Skeletal muscle satellite cell (primary cell): Measurements from ENCODE around the gene KLHL25.

ENCODE experiments used
- H3K27me3 ChIP-seq: 2 replicates; pipeline ENCODE4 v1.7.0; 2013; ENCODE audit warnings: low read length; ENCODE audit not compliant: control insufficient read depth, insufficient read depth
- H3K36me3 ChIP-seq: 2 replicates; pipeline ENCODE4 v1.7.0; 2013; ENCODE audit warnings: mild to moderate bottlenecking, control low read depth, low read length; ENCODE audit not compliant: insufficient read depth
- H3K4me1 ChIP-seq: 2 replicates; pipeline ENCODE4 v1.7.0; 2013; ENCODE audit warnings: low read length; ENCODE audit not compliant: control insufficient read depth, insufficient read depth
- H3K4me2 ChIP-seq: 2 replicates; pipeline ENCODE4 v1.7.0; 2013; ENCODE audit warnings: mild to moderate bottlenecking, low read length
- H3K4me3 ChIP-seq: 2 replicates; pipeline ENCODE4 v1.7.0; 2013; ENCODE audit warnings: low read length
- H3K9ac ChIP-seq: 2 replicates; pipeline ENCODE4 v1.7.0; 2013; ENCODE audit warnings: mild to moderate bottlenecking, low read depth, low read length, moderate library complexity
- H3K9me3 ChIP-seq: replicated peaks from 2 replicates; pipeline ENCODE4 v1.7.0; 2013; ENCODE audit warnings: mild to moderate bottlenecking, control low read depth, low read length

Gene KLHL25

DNA sequence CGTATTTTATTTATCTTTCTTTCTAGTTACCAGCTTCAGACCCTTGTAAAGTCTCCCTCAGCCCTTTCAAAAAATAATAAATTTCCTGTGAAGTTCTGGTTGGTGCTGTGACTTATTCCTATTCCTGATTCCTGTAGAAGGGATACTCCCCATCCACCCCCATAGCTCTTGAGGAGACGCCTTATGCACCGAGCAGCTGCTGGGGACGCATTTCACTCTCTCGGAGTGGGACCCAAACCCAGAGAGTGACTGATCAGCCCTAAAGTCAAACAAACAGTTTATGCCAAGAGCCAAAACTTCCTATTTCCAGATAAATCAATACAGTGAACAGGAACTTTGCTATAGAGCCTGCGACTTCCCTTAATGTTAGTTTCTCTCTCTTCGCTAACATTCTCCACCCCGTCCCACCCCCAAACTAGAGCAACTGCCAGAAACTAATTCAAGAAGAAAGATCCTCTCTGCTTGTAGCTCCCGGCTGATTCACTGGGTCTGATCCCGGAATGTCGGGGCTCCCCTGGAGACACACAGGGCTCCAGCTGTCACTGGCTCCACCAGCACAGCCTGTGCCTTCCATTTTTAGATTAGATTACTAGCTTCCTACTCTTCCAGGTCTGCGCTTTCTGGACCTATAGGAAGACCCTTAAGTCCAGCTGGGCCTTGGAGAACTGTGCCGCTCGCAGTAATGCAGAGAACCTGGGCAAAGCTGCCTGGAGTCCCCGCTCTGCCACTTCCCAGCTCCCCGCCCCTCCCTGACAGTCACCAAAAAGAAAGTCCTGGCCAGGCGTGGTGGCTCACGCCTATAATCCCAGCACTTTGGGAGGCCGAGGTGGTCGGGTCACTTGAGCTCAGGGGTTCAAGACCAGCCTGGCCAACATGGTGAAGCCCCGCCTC lies 45.2 kb downstream of the KLHL25 start:
- Histone ChIP-seq H3K4me2 (peak overlapping the region; percentile 59), H3K9me3 (no peaks in the 10 kb centered on the region)

DNA sequence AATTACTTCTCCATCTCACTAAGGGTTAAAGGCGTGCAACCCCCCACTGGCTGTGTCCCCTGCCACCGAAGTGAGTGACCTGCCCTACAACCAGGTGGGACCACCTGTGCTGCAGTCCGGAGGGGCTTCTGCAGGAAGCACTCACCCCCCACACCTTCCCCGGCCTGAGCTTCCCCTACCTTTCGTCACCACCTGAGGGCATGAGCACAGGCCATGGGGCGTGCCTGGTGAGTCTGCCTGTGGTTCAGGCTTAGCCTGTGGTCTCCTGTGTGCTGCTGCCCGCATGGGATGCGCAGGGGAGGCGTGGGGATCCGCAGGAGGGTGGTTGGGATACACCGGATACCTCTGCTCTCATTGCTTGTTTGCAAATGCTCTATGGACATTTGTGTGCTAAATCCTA lies 46.0 kb downstream of the KLHL25 start:
- H3K9ac ChIP-seq: no peak overlapping the region

More for the DNA sequence above, 45.2 kb downstream of the KLHL25 start:
- H3K4me1 ChIP-seq: peaks cover 16% of the 10 kb centered on the region
- H3K4me3 ChIP-seq: peak overlapping the region; percentile 18
- H3K36me3 ChIP-seq: peaks cover 39% of the 10 kb centered on the region
- H3K9ac ChIP-seq: peak overlapping the region; percentile 0
- H3K27me3 ChIP-seq: no peaks in the 10 kb centered on the region

DNA sequence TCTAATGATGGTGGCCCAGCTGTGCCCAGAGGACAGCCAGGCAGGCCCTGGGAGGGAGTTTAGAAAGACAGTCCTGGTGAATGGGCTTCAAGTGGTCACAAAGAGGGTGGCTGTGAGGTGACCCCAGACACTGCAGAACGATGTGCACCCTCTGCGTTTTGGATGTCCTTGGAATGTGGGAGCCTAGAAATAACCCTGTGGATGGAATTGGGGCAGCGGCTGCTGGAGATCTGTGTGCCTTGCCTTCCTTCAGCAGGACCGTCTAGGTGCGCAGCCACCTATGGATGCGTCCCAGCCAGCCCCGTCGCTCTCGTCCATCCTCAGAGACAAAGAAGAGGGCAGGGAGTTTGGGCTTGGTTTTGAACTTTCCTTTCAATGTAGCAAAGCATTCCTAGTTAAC lies 46.5 kb downstream of the KLHL25 start:
- H3K36me3 ChIP-seq: peaks cover 51% of the 10 kb centered on the region
- no peak overlapping the region for H3K4me2 ChIP-seq
- H3K9ac ChIP-seq: no peak overlapping the region
- H3K9me3 ChIP-seq: no peaks in the 10 kb centered on the region
- H3K4me3 ChIP-seq: no peak overlapping the region
- peaks cover 16% of the 10 kb centered on the region for H3K4me1 ChIP-seq
- no peaks in the 10 kb centered on the region for H3K27me3 ChIP-seq

More for the DNA sequence above, 46.0 kb downstream of the KLHL25 start:
- H3K36me3 ChIP-seq: peaks cover 46% of the 10 kb centered on the region
- no peaks in the 10 kb centered on the region for H3K9me3 ChIP-seq
- peaks cover 16% of the 10 kb centered on the region for H3K4me1 ChIP-seq
- H3K4me2 ChIP-seq: no peak overlapping the region
- no peak overlapping the region for H3K4me3 ChIP-seq
- no peaks in the 10 kb centered on the region for H3K27me3 ChIP-seq

GRCh38 chr15:85746641-85747040 lies 48.1 kb downstream of the KLHL25 start:
- Histone ChIP-seq H3K36me3 (peaks cover 57% of the 10 kb centered on the region), H3K9me3 (no peaks in the 10 kb centered on the region), H3K4me3 (no peak overlapping the region), H3K27me3 (no peaks in the 10 kb centered on the region), H3K4me2 (no peak overlapping the region), H3K9ac (no peak overlapping the region), H3K4me1 (peaks cover 27% of the 10 kb centered on the region)

DNA sequence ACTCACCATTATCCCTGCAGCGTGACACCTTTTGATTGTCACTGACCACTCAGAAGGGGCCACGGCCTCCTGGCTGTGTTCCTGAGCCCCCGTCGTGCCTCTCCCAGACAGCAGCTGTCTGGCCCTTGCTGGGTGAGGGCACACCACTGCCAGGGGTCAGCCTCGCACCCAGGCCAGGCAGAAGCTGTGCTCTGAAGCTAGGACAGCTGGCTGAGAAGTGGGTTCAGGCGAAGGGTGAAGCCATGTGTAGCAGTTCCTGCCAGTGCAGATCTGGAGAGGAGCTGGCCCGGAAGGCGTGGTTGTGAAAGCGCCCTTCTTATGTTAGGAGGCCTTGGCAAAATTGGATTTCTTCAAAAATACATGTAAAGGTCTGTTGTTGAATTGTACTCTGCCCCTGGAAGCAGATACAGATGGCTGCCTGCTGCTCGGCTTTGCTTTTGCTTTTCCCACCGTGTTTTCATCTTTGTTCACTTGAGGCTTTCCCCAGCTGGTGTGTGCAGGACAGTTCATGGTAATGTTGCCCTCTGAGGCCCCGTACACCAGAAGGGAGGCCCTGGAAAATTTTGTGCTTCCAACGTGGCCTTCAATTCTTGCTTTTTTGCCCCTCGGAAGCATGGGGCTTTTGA lies 49.1 kb downstream of the KLHL25 start:
- Histone ChIP-seq H3K27me3 (no peaks in the 10 kb centered on the region), H3K4me2 (no peak overlapping the region), H3K4me1 (peaks cover 26% of the 10 kb centered on the region), H3K36me3 (peaks cover 65% of the 10 kb centered on the region), H3K9me3 (no peaks in the 10 kb centered on the region), H3K9ac (no peak overlapping the region), H3K4me3 (no peak overlapping the region)

GRCh38 chr15:85745023-85745422 lies 49.7 kb downstream of the KLHL25 start:
- Histone ChIP-seq H3K4me1 (peaks cover 21% of the 10 kb centered on the region), H3K4me3 (no peak overlapping the region), H3K9me3 (no peaks in the 10 kb centered on the region), H3K9ac (no peak overlapping the region), H3K36me3 (peaks cover 71% of the 10 kb centered on the region), H3K4me2 (no peak overlapping the region), H3K27me3 (no peaks in the 10 kb centered on the region)

- Histone ChIP-seq H3K27me3 (no peaks in the 10 kb centered on the region), H3K4me3 (no peak overlapping the region), H3K36me3 (peaks cover 71% of the 10 kb centered on the region), H3K9me3 (no peaks in the 10 kb centered on the region), H3K4me1 (peaks cover 17% of the 10 kb centered on the region), H3K9ac (no peak overlapping the region), H3K4me2 (no peak overlapping the region)
These were observed 50.1 kb downstream of the KLHL25 start for GRCh38 chr15:85744579-85744978.

DNA sequence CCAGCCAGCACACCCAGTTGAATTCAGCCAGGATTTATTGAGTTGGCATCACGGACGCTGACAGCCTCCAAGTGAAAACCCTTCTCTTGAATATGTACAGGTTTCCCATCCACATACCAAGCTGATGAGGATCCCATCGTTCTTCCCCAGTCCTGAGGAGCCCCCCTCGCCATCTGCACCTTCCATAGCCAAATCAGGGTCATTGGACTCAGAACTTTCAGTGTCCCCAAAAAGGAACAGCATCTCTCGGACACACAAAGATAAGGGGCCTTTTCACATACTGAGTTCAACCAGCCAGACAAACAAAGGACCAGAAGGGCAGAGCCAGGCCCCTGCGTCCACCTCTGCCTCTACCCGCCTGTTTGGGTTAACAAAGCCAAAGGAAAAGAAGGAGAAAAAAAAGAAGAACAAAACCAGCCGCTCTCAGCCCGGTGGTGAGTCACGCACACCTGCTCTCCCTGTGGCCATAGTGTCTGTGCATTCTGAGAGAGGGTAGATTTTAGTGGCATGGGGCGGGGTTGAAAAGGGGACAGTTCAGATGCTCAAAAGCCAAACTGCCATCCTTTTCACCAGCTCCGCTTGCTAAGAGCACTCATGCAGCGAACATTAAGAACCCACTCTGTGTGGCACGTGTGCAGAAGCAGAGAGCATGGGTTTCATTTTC lies 51.2 kb downstream of the KLHL25 start:
- Histone ChIP-seq H3K4me3 (no peak overlapping the region), H3K27me3 (no peaks in the 10 kb centered on the region), H3K9me3 (no peaks in the 10 kb centered on the region), H3K9ac (no peak overlapping the region), H3K4me1 (peaks cover 11% of the 10 kb centered on the region), H3K4me2 (no peak overlapping the region), H3K36me3 (peaks cover 67% of the 10 kb centered on the region)

DNA sequence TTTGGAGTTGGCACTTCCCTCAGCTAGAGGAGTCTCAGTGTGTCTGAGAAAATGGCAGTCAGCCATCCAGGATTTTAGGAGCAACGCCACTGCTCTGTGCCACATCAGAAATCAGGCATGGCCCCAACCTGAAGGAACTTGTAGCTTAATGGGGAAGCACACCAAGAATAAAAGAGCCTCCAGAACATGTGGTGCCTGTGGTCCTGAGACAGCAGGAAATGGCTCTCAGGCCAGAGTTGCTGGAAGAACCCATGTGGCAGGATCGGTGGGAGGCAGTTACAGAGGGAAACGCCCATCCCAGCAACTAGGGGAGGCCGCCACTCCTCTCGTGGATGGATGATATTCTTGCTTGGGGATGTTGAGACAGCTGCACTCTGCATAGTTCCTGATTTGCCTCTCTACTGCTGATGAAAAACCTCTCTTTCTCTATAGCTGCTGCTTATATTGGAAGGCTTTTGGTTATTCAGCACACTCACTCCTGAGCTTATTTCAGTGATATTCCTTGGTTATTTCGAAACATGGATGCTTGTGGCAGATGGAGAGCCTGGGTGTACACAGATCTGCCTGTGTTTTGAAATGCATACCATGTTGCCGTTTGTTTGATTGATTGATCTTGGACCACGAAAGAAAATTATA lies 52.4 kb downstream of the KLHL25 start:
- H3K9me3 ChIP-seq: no peaks in the 10 kb centered on the region
- H3K36me3 ChIP-seq: peaks cover 64% of the 10 kb centered on the region
- no peak overlapping the region for H3K9ac ChIP-seq
- H3K4me3 ChIP-seq: no peak overlapping the region
- peaks cover 11% of the 10 kb centered on the region for H3K4me1 ChIP-seq
- H3K4me2 ChIP-seq: peak overlapping the region; percentile 8
- H3K27me3 ChIP-seq: no peaks in the 10 kb centered on the region

DNA sequence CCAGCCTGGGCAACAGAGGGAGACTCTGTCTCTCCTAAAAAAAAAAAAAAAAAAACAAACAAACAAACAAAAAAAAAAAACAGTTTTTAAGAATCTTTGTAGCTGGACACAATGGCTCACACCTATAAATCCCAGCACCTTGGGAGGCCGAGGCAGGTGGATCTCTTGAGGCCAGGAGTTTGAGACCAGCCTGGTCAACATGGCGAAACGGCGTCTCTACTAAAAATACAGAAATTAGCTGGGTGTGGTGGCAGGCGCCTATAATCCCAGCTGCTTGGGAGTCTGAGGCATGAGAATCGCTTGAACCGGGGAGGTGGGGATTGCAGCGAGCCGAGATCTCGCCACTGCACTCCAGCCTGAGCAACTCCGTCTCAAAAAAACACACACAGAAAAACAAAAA lies 53.1 kb downstream of the KLHL25 start:
- Histone ChIP-seq H3K4me1 (peaks cover 11% of the 10 kb centered on the region), H3K4me2 (no peak overlapping the region), H3K4me3 (no peak overlapping the region), H3K9ac (no peak overlapping the region), H3K27me3 (no peaks in the 10 kb centered on the region), H3K36me3 (peaks cover 62% of the 10 kb centered on the region), H3K9me3 (no peaks in the 10 kb centered on the region)

DNA sequence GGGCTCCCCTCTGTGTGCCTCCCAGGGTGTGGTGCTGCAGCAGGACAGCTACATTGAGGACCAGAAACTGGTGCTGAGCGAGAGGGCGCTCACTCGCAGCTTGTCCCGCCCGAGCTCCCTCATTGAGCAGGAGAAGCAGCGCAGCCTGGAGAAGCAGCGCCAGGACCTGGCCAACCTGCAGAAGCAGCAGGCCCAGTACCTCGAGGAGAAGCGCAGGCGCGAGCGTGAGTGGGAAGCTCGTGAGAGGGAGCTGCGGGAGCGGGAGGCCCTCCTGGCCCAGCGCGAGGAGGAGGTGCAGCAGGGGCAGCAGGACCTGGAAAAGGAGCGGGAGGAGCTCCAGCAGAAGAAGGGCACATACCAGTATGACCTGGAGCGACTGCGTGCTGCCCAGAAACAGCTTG lies 53.7 kb downstream of the KLHL25 start:
- no peaks in the 10 kb centered on the region for H3K9me3 ChIP-seq
- H3K4me1 ChIP-seq: peaks cover 11% of the 10 kb centered on the region
- no peak overlapping the region for H3K4me2 ChIP-seq
- no peak overlapping the region for H3K9ac ChIP-seq
- no peaks in the 10 kb centered on the region for H3K27me3 ChIP-seq
- peaks cover 64% of the 10 kb centered on the region for H3K36me3 ChIP-seq
- no peak overlapping the region for H3K4me3 ChIP-seq
